Upper lobe of right lung (tissue), 1 donor: ENCODE results near the gene FADS6. TPM values are rescaled to one million over a fixed set of nuclear protein-coding genes. Genes with fewer than 3 reads are reported as not detected.
A peak's percentile ranks its signal among the peaks of the same experiment; 100 is the strongest.
"Not testable (repeated sequence)": the region's sequence is repeated elsewhere in the genome, so short reads cannot be mapped to it uniquely, and the experiment has no call there.

Experiments used
- ATAC-seq: fragments of 200-7000 bp; cut with Tn5 transposase; one replicate; pipeline ENCODE4 v1.9.1; 2020; ENCODE audit warnings: mild to moderate bottlenecking, moderate library complexity
- DNase-seq: peaks from one replicate; pipeline ENCODE4 v3.0.0-alpha.2; 2020
- H3K27ac ChIP-seq: fragments of 200-600 bp; one replicate; pipeline ENCODE4 v1.8.0; 2022
- H3K27me3 ChIP-seq: fragments of 200-600 bp; one replicate; pipeline ENCODE4 v1.8.0; 2022; ENCODE audit warnings: mild to moderate bottlenecking
- H3K36me3 ChIP-seq: fragments of 200-600 bp; one replicate; pipeline ENCODE4 v1.8.0; 2022
- H3K4me1 ChIP-seq: fragments of 200-600 bp; one replicate; pipeline ENCODE4 v1.8.0; 2022
- H3K4me3 ChIP-seq: fragments of 200-600 bp; one replicate; pipeline ENCODE4 v1.8.0; 2022; ENCODE audit warnings: mild to moderate bottlenecking
- H3K9me3 ChIP-seq: fragments of 200-600 bp; one replicate; pipeline ENCODE4 v1.8.0; 2022
- CTCF ChIP-seq: fragments of 200-600 bp; IDR thresholded peaks from one replicate; pipeline ENCODE4 v1.8.0; 2022; ENCODE audit warnings: antibody characterized with exemption
- intact Hi-C: fragments of 100-400 bp; cut with DNase I; formaldehyde crosslinking; loops from one replicate; pipeline ENCODE4 v1.11.0; 2022
- total RNA-seq: library from RNA; stranded (reverse); fragmentation: NEBNext Ultra II Directional; extraction: Animal tissue kit (Norgen Biotek cat#: 25700); gene quantifications from one replicate; pipeline ENCODE4 v1.2.1, GENCODE V29; 2021
- donor health status: DM: no; HTN: yes; CAD: no; lungs with severe emphysema.

The FADS6 gene
- total RNA-seq, 1 donor from 2014 or later = not detected

- H3K27ac ChIP-seq = no peak overlapping the region
- intact Hi-C loops = no loop called here
Measured at GRCh38 chr17:74907012-74907411, 13.6 kb upstream of the FADS6 start.

GRCh38 chr17:74906214-74906793 is 12.9 kb upstream of the FADS6 start:
- peaks cover 16% of the 10 kb centered on the region for H3K27me3 ChIP-seq
- DNase-seq, H3K36me3 ChIP-seq, H3K9me3 ChIP-seq, H3K27ac ChIP-seq, intact Hi-C loops, H3K4me3 ChIP-seq, H3K4me1 ChIP-seq, ATAC-seq: not testable (repeated sequence)

More at GRCh38 chr17:74907012-74907411, 13.6 kb upstream of the FADS6 start:
- Histone ChIP-seq H3K4me3 (no peak overlapping the region), H3K4me1 (no peaks in the 10 kb centered on the region), H3K36me3 (no peaks in the 10 kb centered on the region), H3K27me3 (peaks cover 9% of the 10 kb centered on the region), H3K9me3 (no peaks in the 10 kb centered on the region)
- TF ChIP-seq CTCF = no peak
- ATAC-seq (no peak), DNase-seq (no peak)

- Histone ChIP-seq H3K4me3 (no peak overlapping the region), H3K36me3 (no peaks in the 10 kb centered on the region), H3K9me3 (no peaks in the 10 kb centered on the region), H3K27ac (no peak overlapping the region), H3K4me1 (no peaks in the 10 kb centered on the region), H3K27me3 (peaks cover 21% of the 10 kb centered on the region)
- no peak for DNase-seq
- intact Hi-C loops = no loop called here
- ATAC-seq = peak; percentile 28
- TF ChIP-seq CTCF = no peak
Measured at GRCh38 chr17:74904687-74905409, 11.4 kb upstream of the FADS6 start.

GRCh38 chr17:74903671-74904070 is 10.2 kb upstream of the FADS6 start:
- no peak for TF ChIP-seq CTCF
- DNase-seq = no peak
- Histone ChIP-seq H3K27ac (no peak overlapping the region), H3K4me3 (no peak overlapping the region), H3K36me3 (no peaks in the 10 kb centered on the region), H3K9me3 (no peaks in the 10 kb centered on the region), H3K27me3 (peaks cover 21% of the 10 kb centered on the region), H3K4me1 (no peaks in the 10 kb centered on the region)
- no peak for ATAC-seq
- intact Hi-C loops = no loop called here

GRCh38 chr17:74903034-74903433 is 9.6 kb upstream of the FADS6 start:
- no peak for TF ChIP-seq CTCF
- intact Hi-C loops = no loop called here
- peaks cover 21% of the 10 kb centered on the region for H3K27me3 ChIP-seq
- ATAC-seq (no peak), DNase-seq (no peak)
- no peaks in the 10 kb centered on the region for H3K9me3 ChIP-seq
- H3K4me1 ChIP-seq = no peaks in the 10 kb centered on the region
- H3K27ac ChIP-seq = no peak overlapping the region
- H3K36me3 ChIP-seq = no peaks in the 10 kb centered on the region
- H3K4me3 ChIP-seq = no peak overlapping the region

GRCh38 chr17:74901353-74902135 is 8.1 kb upstream of the FADS6 start:
- TF ChIP-seq CTCF = no peak
- Histone ChIP-seq H3K27me3 (peaks cover 21% of the 10 kb centered on the region), H3K27ac (no peak overlapping the region), H3K9me3 (no peaks in the 10 kb centered on the region), H3K4me3 (no peak overlapping the region), H3K4me1 (no peaks in the 10 kb centered on the region), H3K36me3 (no peaks in the 10 kb centered on the region)
- intact Hi-C loops = no loop called here
- ATAC-seq (no peak), DNase-seq (no peak)
